ENCODE results near the gene RNU5D-1. TPM values are rescaled to one million over a fixed set of nuclear protein-coding genes. Genes with fewer than 3 reads are reported as not detected.

RNU5D-1 gene
- polyA plus RNA-seq, 3 donors = not detected

DNA sequence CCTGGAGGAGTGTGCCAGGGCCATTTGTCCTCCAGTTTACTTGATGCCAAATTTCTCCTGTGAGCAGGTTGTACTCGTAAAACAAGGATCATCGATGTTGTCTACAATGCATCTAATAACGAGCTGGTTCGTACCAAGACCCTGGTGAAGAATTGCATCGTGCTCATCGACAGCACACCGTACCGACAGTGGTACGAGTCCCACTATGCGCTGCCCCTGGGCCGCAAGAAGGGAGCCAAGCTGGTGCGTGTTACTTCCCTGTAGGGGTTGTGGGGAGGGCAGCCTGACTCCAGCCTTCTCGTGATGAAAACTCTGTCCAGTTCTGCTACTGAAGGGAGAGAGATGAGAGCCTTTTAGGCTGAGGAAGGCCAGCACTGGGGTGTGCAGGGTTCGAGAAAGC lies 46.6 kb upstream of the RNU5D-1 start:
- Histone ChIP-seq H2AFZ (ENCODE audit: insufficient read depth, low read depth, low read length, poor library complexity, severe bottlenecking) (no peak overlapping the region), H3K9me3 (replicated peaks in 1 of 2; ENCODE audit: control insufficient read depth in 1 of 2, insufficient read depth in 1 of 2, low read length in 2 of 2) (no peaks in the 10 kb centered on the region), H3K4me3 (replicated peaks in 1 of 3; ENCODE audit: low read depth in 2 of 3, low read length in 3 of 3) (no peak overlapping the region), H3K36me3 (replicated peaks in 1 of 2; ENCODE audit: control insufficient read depth in 1 of 2, insufficient read depth in 2 of 2, low read length in 2 of 2) (peaks cover 32 to 54% of the 10 kb centered on the region in 2 donors), H3K9ac (ENCODE audit: insufficient read depth, low read length, poor library complexity, severe bottlenecking) (no peak overlapping the region), H3K27me3 (ENCODE audit: control insufficient read depth in 2 of 2, insufficient read depth in 2 of 2, low read length in 2 of 2) (no peaks in the 10 kb centered on the region), H3K4me2 (replicated peaks; ENCODE audit: extremely low read depth, low read length, poor library complexity, severe bottlenecking) (peak overlapping the region; percentile 11), H3K27ac (ENCODE audit: low read depth in 1 of 2, low read length in 2 of 2) (peak overlapping the region in 1 of 2 donors; percentile 93), H3K4me1 (ENCODE audit: control insufficient read depth in 1 of 2, insufficient read depth in 2 of 2, low read length in 2 of 2) (peaks cover 23 to 31% of the 10 kb centered on the region in 2 donors), H4K20me1 (ENCODE audit: insufficient read depth, low read length) (peaks cover 45% of the 10 kb centered on the region), H3K79me2 (ENCODE audit: insufficient read depth, low read length) (peaks cover 34% of the 10 kb centered on the region)
- TF ChIP-seq, protein P1, sequence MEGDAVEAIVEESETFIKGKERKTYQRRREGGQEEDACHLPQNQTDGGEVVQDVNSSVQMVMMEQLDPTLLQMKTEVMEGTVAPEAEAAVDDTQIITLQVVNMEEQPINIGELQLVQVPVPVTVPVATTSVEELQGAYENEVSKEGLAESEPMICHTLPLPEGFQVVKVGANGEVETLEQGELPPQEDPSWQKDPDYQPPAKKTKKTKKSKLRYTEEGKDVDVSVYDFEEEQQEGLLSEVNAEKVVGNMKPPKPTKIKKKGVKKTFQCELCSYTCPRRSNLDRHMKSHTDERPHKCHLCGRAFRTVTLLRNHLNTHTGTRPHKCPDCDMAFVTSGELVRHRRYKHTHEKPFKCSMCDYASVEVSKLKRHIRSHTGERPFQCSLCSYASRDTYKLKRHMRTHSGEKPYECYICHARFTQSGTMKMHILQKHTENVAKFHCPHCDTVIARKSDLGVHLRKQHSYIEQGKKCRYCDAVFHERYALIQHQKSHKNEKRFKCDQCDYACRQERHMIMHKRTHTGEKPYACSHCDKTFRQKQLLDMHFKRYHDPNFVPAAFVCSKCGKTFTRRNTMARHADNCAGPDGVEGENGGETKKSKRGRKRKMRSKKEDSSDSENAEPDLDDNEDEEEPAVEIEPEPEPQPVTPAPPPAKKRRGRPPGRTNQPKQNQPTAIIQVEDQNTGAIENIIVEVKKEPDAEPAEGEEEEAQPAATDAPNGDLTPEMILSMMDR (IDR thresholded peaks at IDR 0.05) = no peak
- Mint-ChIP-seq H3K27ac (peak overlapping the region in 6 of 7 donors; percentile 46 to 79 (median 72)), H3K27me3 (ENCODE audit: low read depth in 3 of 3) (peaks cover 0 to 3% (median 0%) of the 10 kb centered on the region in 3 donors), H3K9me3 (no peaks in the 10 kb centered on the region), H3K4me1 (peaks cover 34% of the 10 kb centered on the region), H3K36me3 (peaks cover 46 to 57% of the 10 kb centered on the region in 2 donors), H3K4me3 (peak overlapping the region in 1 of 2 donors; percentile 9)
- WGBS (ENCODE audit: insufficient coverage) = 82% methylated on average over 13 of the region's 14 CpGs
- DNase-seq = no peak
- intact Hi-C loops (cut with micrococcal nuclease) = loop anchor here (5.0 to 10.0 kb wide), 4 partner anchors 35 to 525 kb away; partner anchors contain the start of gene EIF2B3 (in 1 of the 2)

DNA sequence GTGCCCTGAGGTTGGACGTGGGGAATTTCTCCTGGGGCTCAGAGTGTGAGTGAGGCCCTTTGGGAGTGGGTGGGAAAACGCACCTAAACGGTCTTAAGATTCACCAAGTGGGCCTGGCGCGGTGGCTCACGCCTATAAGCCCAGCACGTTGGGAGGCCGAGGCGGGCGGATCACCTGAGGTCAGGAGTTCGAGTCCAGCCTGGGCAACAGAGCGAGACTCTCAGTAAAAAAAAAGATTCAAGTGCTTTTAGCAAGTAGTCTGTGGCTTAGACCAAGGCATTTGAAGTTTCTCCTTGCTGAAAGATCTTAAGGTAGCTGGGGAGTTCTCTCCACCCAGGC lies 45.7 kb upstream of the RNU5D-1 start:
- no peaks in the 10 kb centered on the region for H3K9me3 ChIP-seq (replicated peaks in 1 of 2; ENCODE audit: control insufficient read depth in 1 of 2, insufficient read depth in 1 of 2, low read length in 2 of 2)
- peaks cover 23 to 31% of the 10 kb centered on the region in 2 donors for H3K4me1 ChIP-seq (ENCODE audit: control insufficient read depth in 1 of 2, insufficient read depth in 2 of 2, low read length in 2 of 2)
- peak overlapping the region; percentile 86 to 93 for H3K27ac ChIP-seq (ENCODE audit: low read depth in 1 of 2, low read length in 2 of 2)

More for the DNA sequence above, 45.7 kb upstream of the RNU5D-1 start:
- no peak for DNase-seq
- peaks cover 0 to 2% (median 0%) of the 10 kb centered on the region in 3 donors for H3K27me3 Mint-ChIP-seq (ENCODE audit: low read depth in 3 of 3)
- WGBS (ENCODE audit: insufficient coverage) = 58% methylated on average over 8 of the region's 12 CpGs
- TF ChIP-seq, protein P1 (IDR thresholded peaks at IDR 0.05) = no peak
- no peak overlapping the region for H2AFZ ChIP-seq (ENCODE audit: insufficient read depth, low read depth, low read length, poor library complexity, severe bottlenecking)
- peaks cover 34% of the 10 kb centered on the region for H3K79me2 ChIP-seq (ENCODE audit: insufficient read depth, low read length)
- peaks cover 44 to 53% of the 10 kb centered on the region in 2 donors for H3K36me3 Mint-ChIP-seq
- no peaks in the 10 kb centered on the region for H3K27me3 ChIP-seq (ENCODE audit: control insufficient read depth in 2 of 2, insufficient read depth in 2 of 2, low read length in 2 of 2)
- H3K36me3 ChIP-seq (replicated peaks in 1 of 2; ENCODE audit: control insufficient read depth in 1 of 2, insufficient read depth in 2 of 2, low read length in 2 of 2) = peaks cover 32 to 52% of the 10 kb centered on the region in 2 donors
- no peaks in the 10 kb centered on the region for H3K9me3 Mint-ChIP-seq
- H3K27ac Mint-ChIP-seq = peak overlapping the region; percentile 92 to 100 (median 96)
- peak overlapping the region in 2 of 3 experiments; percentile 86 to 90 for H3K4me3 ChIP-seq (replicated peaks in 1 of 3; ENCODE audit: low read depth in 2 of 3, low read length in 3 of 3)
- peak overlapping the region; percentile 92 to 96 for H3K4me3 Mint-ChIP-seq
- peaks cover 45% of the 10 kb centered on the region for H4K20me1 ChIP-seq (ENCODE audit: insufficient read depth, low read length)
- intact Hi-C loops (cut with micrococcal nuclease) = loop anchor here (5.0 to 10.0 kb wide), 4 partner anchors 34 to 526 kb away; partner anchors contain the start of gene EIF2B3 (in 1 of the 2)
- H3K4me1 Mint-ChIP-seq = peaks cover 34% of the 10 kb centered on the region
- peak overlapping the region; percentile 86 for H3K4me2 ChIP-seq (replicated peaks; ENCODE audit: extremely low read depth, low read length, poor library complexity, severe bottlenecking)
- H3K9ac ChIP-seq (ENCODE audit: insufficient read depth, low read length, poor library complexity, severe bottlenecking) = peak overlapping the region; percentile 90

All from CD14-positive monocyte (primary cell).